CD8-positive, alpha-beta memory T cell (primary cell): ENCODE data around the gene PIAS1. TPM values are rescaled to one million over a fixed set of nuclear protein-coding genes. Genes with fewer than 3 reads are reported as not detected.
"Not testable (repeated sequence)": the region's sequence is repeated elsewhere in the genome, so short reads cannot be mapped to it uniquely, and the experiment has no call there.

Source experiments
- CTCF ChIA-PET: fragments of 350-600 bp; sonication (Branson Sonifier 250); formaldehyde crosslinking; loops from one replicate; lab custom pipeline; 2021; ENCODE audit warnings: antibody characterized with exemption; lab: Charles Lee
- POLR2A ChIA-PET: fragments of 350-600 bp; sonication (Branson Sonifier 250); formaldehyde crosslinking; loops from one replicate; lab custom pipeline; 2021; ENCODE audit warnings: antibody characterized with exemption; lab: Charles Lee
- DNase-seq, 5 donors: peaks; one replicate each; pipeline versions ENCODE4 v3.0.0 to v3.0.0-alpha.2; 2020 to 2022; ENCODE audit warnings: mixed read lengths in 1 of 5
- H3K27ac ChIP-seq: one replicate; pipeline ENCODE4 v1.7.0; 2013; ENCODE audit warnings: low read depth, mild to moderate bottlenecking, low read length, moderate library complexity
- H3K27me3 ChIP-seq: 2 replicates; pipeline ENCODE4 v1.7.0; 2013; ENCODE audit warnings: low read length, mild to moderate bottlenecking; ENCODE audit not compliant: insufficient read depth, poor library complexity, severe bottlenecking
- H3K36me3 ChIP-seq: 2 replicates; pipeline ENCODE4 v1.7.0; 2013; ENCODE audit warnings: mild to moderate bottlenecking, low read length, moderate library complexity; ENCODE audit not compliant: insufficient read depth
- H3K4me1 ChIP-seq: 2 replicates; pipeline ENCODE4 v1.7.0; 2013; ENCODE audit warnings: mild to moderate bottlenecking, low read length, moderate library complexity; ENCODE audit not compliant: insufficient read depth
- H3K4me3 ChIP-seq: 2 replicates; pipeline ENCODE4 v1.7.0; 2013; ENCODE audit warnings: mild to moderate bottlenecking, low read length
- H3K9me3 ChIP-seq: 2 replicates; pipeline ENCODE4 v1.7.0; 2013; ENCODE audit warnings: mild to moderate bottlenecking, low read length
- H3K27ac Mint-ChIP-seq, 8 donors: one replicate each; pipeline ENCODE4 v1.8.0; 2020 to 2021; ENCODE audit warnings: mixed read lengths in 8 of 8, mild to moderate bottlenecking in 6 of 8, inconsistent platforms in 3 of 8, moderate library complexity in 3 of 8
- H3K27me3 Mint-ChIP-seq, 2 donors: one replicate each; pipeline ENCODE4 v1.8.0; 2020 to 2021; ENCODE audit warnings: mixed read lengths in 2 of 2, mild to moderate bottlenecking in 1 of 2, moderate library complexity in 1 of 2
- H3K36me3 Mint-ChIP-seq, 3 donors: one replicate each; pipeline ENCODE4 v1.8.0; 2020 to 2021; ENCODE audit warnings: mixed read lengths in 3 of 3, inconsistent platforms in 1 of 3, mild to moderate bottlenecking in 1 of 3
- H3K4me1 Mint-ChIP-seq, 3 donors: one replicate each; pipeline ENCODE4 v1.8.0; 2020 to 2021; ENCODE audit warnings: mixed read lengths in 3 of 3, inconsistent platforms in 1 of 3, mild to moderate bottlenecking in 1 of 3
- H3K4me3 Mint-ChIP-seq, 7 donors: one replicate each; pipeline ENCODE4 v1.8.0; 2020 to 2021; ENCODE audit warnings: mixed read lengths in 7 of 7, mild to moderate bottlenecking in 6 of 7, moderate library complexity in 4 of 7, inconsistent platforms in 2 of 7
- H3K9me3 Mint-ChIP-seq, 5 donors: one replicate each; pipeline ENCODE4 v1.8.0; 2020 to 2022; ENCODE audit warnings: mixed read lengths in 5 of 5, mild to moderate bottlenecking in 3 of 5, moderate library complexity in 2 of 5, inconsistent platforms in 1 of 5
- polyA plus RNA-seq: library from polyadenylated mRNA; unstranded; fragments of 300-500 nt; fragmentation: Illumina TruSeq; gene quantifications from one replicate; pipeline ENCODE4 v1.2.3, GENCODE V29; 2021
- total RNA-seq, 2 experiments: library from RNA; stranded (reverse); gene quantifications; one replicate each; pipeline ENCODE4 v1.2.3, GENCODE V29; 2021

Gene PIAS1
- total and polyA plus RNA-seq, 3 experiments from 2014 or later = 25.5 to 127 (median 30.2) TPM

DNA sequence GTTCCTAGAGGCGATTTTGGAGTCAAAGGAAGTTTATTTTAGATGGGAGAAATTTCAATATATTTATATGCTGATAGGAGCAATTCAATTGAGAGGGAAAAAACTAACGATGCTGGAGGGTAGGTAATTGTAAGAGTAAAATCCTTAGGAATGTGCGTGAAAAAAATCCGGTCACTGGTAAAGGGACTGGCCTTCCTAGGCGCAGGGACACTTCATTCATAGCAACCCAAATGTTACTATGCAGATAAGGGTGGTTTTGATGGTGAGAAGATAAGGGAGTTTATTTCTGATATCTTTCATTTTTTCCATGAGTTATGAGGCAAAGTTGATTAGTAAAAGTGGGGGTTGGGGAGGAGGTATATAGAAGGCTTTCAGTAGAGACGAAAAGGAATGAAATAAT is 1.1 kb upstream of the PIAS1 start:
- peak overlapping the region; percentile 4 to 72 (median 37) for H3K4me3 Mint-ChIP-seq
- Histone ChIP-seq H3K27me3 (no peaks in the 10 kb centered on the region), H3K36me3 (no peaks in the 10 kb centered on the region), H3K27ac (no peak overlapping the region), H3K4me3 (no peak overlapping the region), H3K4me1 (peaks cover 30% of the 10 kb centered on the region), H3K9me3 (no peaks in the 10 kb centered on the region)
- H3K36me3 Mint-ChIP-seq = peaks cover 0 to 9% (median 0%) of the 10 kb centered on the region in 3 donors
- peaks cover 30 to 41% (median 34%) of the 10 kb centered on the region in 3 donors for H3K4me1 Mint-ChIP-seq
- ChIA-PET CTCF (no interaction called here), POLR2A (no interaction called here)
- DNase-seq = no peak
- H3K27me3 Mint-ChIP-seq = peaks cover 1 to 7% of the 10 kb centered on the region in 2 donors
- no peak overlapping the region for H3K27ac Mint-ChIP-seq
- no peaks in the 10 kb centered on the region for H3K9me3 Mint-ChIP-seq

DNA sequence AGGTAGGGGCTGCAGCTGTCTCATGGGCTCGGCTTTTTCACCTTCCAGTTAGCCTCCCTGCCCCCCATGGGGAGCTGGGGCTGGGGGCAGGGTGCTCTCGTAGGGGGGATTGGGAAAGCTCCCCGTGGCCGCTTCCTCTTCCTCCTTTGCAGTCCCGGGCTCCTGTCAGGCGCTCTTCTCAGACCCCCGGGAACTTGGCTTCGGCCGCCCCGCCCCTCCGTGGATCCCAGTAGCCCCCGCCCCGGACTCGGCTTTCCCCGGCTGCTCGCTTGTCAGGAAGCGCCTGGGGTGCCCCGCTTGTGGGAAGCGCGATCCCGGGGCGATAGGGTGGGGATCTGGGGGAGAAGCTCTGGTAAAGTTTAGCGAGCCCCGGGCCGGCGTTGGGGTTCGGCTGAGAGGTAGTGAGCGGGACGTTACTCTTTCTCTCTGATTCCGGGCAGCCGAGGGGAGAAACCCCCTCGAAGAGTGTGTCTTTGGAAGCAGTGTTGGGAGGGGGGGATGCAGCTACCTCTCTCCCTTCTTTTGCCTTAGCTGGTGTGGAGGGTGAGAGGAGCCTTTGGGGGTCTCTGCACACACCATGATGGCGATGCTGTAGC is 611 bp downstream of the PIAS1 start:
- peak in 3 of 5 donors; percentile 33 to 68 (median 50) for DNase-seq
- H3K4me1 ChIP-seq = peaks cover 40% of the 10 kb centered on the region
- H3K36me3 ChIP-seq = no peaks in the 10 kb centered on the region
- no peaks in the 10 kb centered on the region for H3K27me3 ChIP-seq
- peak overlapping the region; percentile 90 to 98 (median 93) for H3K4me3 Mint-ChIP-seq
- no peaks in the 10 kb centered on the region for H3K27me3 Mint-ChIP-seq
- peak overlapping the region; percentile 73 for H3K4me3 ChIP-seq
- no peaks in the 10 kb centered on the region for H3K9me3 Mint-ChIP-seq
- ChIA-PET CTCF (no interaction called here), POLR2A (interaction anchor here (1.2 to 1.3 kb wide), 2 partner anchors 10 to 214 kb away, joined by 3 to 4 read pairs; no protein-coding TSS in a partner anchor)
- H3K36me3 Mint-ChIP-seq = peaks cover 0 to 11% (median 0%) of the 10 kb centered on the region in 3 donors
- peak overlapping the region; percentile 87 to 96 (median 89) for H3K27ac Mint-ChIP-seq
- H3K4me1 Mint-ChIP-seq = peaks cover 43 to 56% (median 49%) of the 10 kb centered on the region in 3 donors
- peak overlapping the region; percentile 82 for H3K27ac ChIP-seq
- no peaks in the 10 kb centered on the region for H3K9me3 ChIP-seq

DNA sequence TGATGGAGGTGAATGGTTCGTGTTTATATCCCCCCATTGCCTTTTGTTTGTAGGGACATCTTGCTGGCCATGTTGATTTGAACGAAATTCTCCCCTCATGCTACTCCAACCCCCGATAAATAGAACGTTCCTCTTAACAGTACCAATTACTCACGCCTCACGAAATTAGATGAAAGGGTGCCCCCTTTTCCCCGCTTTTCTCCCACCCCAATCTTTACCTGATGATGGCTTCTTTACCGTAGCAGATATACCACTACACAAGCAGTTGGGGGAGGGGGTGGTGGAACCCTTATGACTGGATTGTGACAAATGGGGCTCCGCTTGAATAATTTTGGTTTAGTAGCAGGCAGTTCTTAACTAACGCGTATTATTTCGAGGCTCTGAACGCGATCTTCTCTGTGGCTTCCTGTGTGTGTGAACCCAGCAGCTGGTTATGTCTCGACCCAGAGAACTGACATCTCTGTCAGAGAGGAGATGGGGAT is 1.1 kb downstream of the PIAS1 start:
- H3K27me3 ChIP-seq = no peaks in the 10 kb centered on the region
- ChIA-PET CTCF (no interaction called here), POLR2A (interaction anchor here (0.6 to 1.3 kb wide), 3 partner anchors 9 to 222 kb away, joined by 3 to 4 read pairs (median 3); partner anchors contain the start of gene FEM1B)
- peak overlapping the region; percentile 73 for H3K4me3 ChIP-seq
- H3K36me3 ChIP-seq = no peaks in the 10 kb centered on the region
- H3K4me3 Mint-ChIP-seq = peak overlapping the region; percentile 90 to 98 (median 93)
- peaks cover 46% of the 10 kb centered on the region for H3K4me1 ChIP-seq
- no peaks in the 10 kb centered on the region for H3K9me3 Mint-ChIP-seq
- peaks cover 45 to 61% (median 54%) of the 10 kb centered on the region in 3 donors for H3K4me1 Mint-ChIP-seq
- peak overlapping the region; percentile 82 for H3K27ac ChIP-seq
- no peaks in the 10 kb centered on the region for H3K9me3 ChIP-seq
- no peaks in the 10 kb centered on the region for H3K27me3 Mint-ChIP-seq
- peak; percentile 23 to 73 (median 54) for DNase-seq
- peaks cover 0 to 15% (median 0%) of the 10 kb centered on the region in 3 donors for H3K36me3 Mint-ChIP-seq
- H3K27ac Mint-ChIP-seq = peak overlapping the region; percentile 87 to 96 (median 89)

DNA sequence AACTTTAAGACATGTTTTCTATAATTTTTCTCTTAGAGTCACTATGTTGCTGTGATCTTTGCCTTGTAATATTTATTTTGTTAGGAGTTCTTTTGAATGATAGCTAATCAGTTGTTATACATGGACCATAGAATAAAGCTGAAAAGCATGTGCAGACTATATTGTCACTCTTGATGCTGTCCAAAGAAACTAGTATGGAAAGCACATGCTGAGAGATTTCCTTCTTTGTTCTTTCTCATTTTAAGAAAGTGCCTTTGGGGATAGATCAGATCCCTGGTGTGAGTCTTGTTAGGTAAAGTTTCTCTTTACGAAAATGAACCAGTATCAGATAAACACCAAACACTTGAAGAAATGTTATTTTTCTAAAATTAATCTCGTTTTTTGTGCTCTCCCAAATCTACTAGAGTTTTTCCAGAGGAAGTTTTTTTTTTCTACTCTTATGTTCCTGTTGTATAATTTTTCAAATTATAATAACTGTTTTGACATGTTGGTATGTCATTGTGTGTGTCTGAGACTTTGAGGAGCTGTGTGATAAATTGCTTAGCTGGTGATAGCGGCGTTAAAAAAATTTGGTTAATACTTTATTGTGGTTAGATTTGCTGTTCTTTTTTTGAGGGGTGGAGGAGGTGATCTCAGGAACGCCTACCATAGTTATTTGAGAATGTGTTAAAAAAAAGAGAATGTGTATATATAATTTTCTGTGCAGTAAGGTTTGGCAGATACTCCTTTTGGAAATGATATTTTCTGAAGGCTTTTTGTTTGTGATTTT is 2.2 kb downstream of the PIAS1 start:
- ChIA-PET POLR2A (interaction anchor here (0.6 kb wide), 3 partner anchors 10 to 221 kb away, joined by 3 to 5 read pairs (median 3); partner anchors contain the start of gene FEM1B), CTCF (no interaction called here)
- peak overlapping the region; percentile 90 to 98 (median 93) for H3K4me3 Mint-ChIP-seq
- H3K4me1 Mint-ChIP-seq = peaks cover 52 to 68% (median 64%) of the 10 kb centered on the region in 3 donors
- Histone ChIP-seq H3K4me1 (peaks cover 55% of the 10 kb centered on the region), H3K9me3 (no peaks in the 10 kb centered on the region), H3K4me3 (no peak overlapping the region), H3K27ac (no peak overlapping the region), H3K27me3 (no peaks in the 10 kb centered on the region), H3K36me3 (no peaks in the 10 kb centered on the region)
- H3K36me3 Mint-ChIP-seq = peaks cover 0 to 17% (median 0%) of the 10 kb centered on the region in 3 donors
- H3K9me3 Mint-ChIP-seq = no peaks in the 10 kb centered on the region
- peak in 1 of 5 donors; percentile 6 for DNase-seq
- no peaks in the 10 kb centered on the region for H3K27me3 Mint-ChIP-seq
- H3K27ac Mint-ChIP-seq = peak overlapping the region; percentile 4 to 96 (median 52)

DNA sequence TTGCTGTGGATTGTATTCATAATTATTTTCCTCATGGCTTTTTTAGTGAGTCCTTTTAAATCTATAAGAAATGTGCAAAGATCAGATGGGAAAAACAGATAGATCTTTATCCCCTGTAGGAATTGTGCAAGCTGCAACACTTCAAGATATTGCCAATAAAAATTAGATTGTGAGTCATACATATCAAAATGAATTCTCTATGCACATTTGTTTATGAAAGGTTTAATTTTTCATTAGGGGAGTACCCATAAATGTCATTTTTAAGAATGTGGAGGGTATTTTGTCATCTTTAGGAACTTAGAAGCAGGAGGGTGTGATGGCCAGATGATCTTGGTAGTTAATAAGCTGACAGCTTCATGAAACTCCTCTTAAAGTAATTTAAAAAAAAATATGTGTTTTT is 2.9 kb downstream of the PIAS1 start:
- ChIA-PET CTCF (no interaction called here), POLR2A (no interaction called here)
- peak overlapping the region in 4 of 7 donors; percentile 90 to 98 (median 92) for H3K4me3 Mint-ChIP-seq
- peaks cover 59 to 75% (median 71%) of the 10 kb centered on the region in 3 donors for H3K4me1 Mint-ChIP-seq
- Histone ChIP-seq H3K27me3 (no peaks in the 10 kb centered on the region), H3K9me3 (no peaks in the 10 kb centered on the region), H3K27ac (no peak overlapping the region), H3K36me3 (no peaks in the 10 kb centered on the region), H3K4me3 (no peak overlapping the region), H3K4me1 (peaks cover 61% of the 10 kb centered on the region)
- H3K27ac Mint-ChIP-seq = peak overlapping the region in 1 of 8 donors; percentile 87
- DNase-seq = no peak
- no peaks in the 10 kb centered on the region for H3K27me3 Mint-ChIP-seq
- peaks cover 0 to 23% (median 0%) of the 10 kb centered on the region in 3 donors for H3K36me3 Mint-ChIP-seq
- no peaks in the 10 kb centered on the region for H3K9me3 Mint-ChIP-seq

DNA sequence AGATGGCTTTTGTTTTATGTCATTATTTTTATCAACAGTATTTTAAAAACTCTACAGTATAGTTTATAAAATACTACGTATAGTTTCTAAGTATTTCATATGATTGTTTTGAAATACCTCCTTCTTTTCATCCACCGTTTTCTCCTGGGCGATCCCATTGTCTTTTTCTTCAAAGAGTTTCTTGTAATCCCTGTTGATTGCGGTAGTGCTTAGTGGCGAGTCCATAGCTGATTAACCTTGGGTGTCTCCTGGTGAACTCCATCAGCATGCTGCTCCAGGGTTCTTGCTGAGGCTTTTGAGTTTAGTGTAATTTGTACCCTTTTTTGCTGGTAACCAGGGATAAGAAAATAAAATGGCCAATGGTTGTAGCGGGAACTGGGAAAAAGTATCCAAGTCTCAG is 3.6 kb downstream of the PIAS1 start:
- DNase-seq = no peak
- no peak overlapping the region for H3K27ac ChIP-seq
- H3K4me3 ChIP-seq = no peak overlapping the region
- H3K9me3 ChIP-seq = no peaks in the 10 kb centered on the region
- peak overlapping the region in 6 of 7 donors; percentile 4 to 52 (median 25) for H3K4me3 Mint-ChIP-seq
- H3K27me3 Mint-ChIP-seq = no peaks in the 10 kb centered on the region
- ChIA-PET POLR2A (no interaction called here), CTCF (no interaction called here)
- peaks cover 0 to 23% (median 0%) of the 10 kb centered on the region in 3 donors for H3K36me3 Mint-ChIP-seq
- peaks cover 67 to 79% (median 79%) of the 10 kb centered on the region in 3 donors for H3K4me1 Mint-ChIP-seq
- no peaks in the 10 kb centered on the region for H3K27me3 ChIP-seq
- H3K4me1 ChIP-seq = peaks cover 67% of the 10 kb centered on the region
- no peaks in the 10 kb centered on the region for H3K9me3 Mint-ChIP-seq
- H3K27ac Mint-ChIP-seq = no peak overlapping the region
- no peaks in the 10 kb centered on the region for H3K36me3 ChIP-seq

DNA sequence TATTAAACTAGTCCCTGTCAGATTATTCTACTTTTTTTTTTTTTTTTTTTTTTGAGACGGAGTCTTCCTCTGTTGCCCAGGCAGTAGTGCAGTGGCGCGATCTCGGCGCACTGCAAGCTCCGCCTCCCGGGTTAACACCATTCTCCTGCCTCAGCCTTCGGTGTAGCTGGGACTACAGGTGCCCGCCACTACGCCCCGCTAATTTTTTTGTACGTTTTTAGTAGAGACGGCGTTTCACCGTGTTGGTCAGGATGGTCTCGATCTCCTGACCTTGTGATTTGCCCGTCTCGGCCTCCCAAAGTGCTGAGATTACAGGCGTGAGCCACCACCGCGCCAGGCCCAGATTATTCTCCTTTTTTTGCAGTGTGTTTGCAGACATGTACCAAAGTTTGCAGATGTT is 4.9 kb downstream of the PIAS1 start:
- H3K9me3 Mint-ChIP-seq, H3K36me3 ChIP-seq, H3K27ac Mint-ChIP-seq, H3K27me3 Mint-ChIP-seq, H3K27me3 ChIP-seq, CTCF ChIA-PET, POLR2A ChIA-PET, H3K9me3 ChIP-seq, H3K27ac ChIP-seq, H3K4me3 ChIP-seq, DNase-seq: not testable (repeated sequence)
- peaks cover 69 to 84% (median 80%) of the 10 kb centered on the region in 3 donors for H3K4me1 Mint-ChIP-seq
- peaks cover 61% of the 10 kb centered on the region for H3K4me1 ChIP-seq
- peaks cover 0 to 26% (median 0%) of the 10 kb centered on the region in 3 donors for H3K36me3 Mint-ChIP-seq
- H3K4me3 Mint-ChIP-seq = peak overlapping the region in 1 of 7 donors; percentile 47
